ENCODE measurements around the gene ABI3BP.

Gene ABI3BP

DNA sequence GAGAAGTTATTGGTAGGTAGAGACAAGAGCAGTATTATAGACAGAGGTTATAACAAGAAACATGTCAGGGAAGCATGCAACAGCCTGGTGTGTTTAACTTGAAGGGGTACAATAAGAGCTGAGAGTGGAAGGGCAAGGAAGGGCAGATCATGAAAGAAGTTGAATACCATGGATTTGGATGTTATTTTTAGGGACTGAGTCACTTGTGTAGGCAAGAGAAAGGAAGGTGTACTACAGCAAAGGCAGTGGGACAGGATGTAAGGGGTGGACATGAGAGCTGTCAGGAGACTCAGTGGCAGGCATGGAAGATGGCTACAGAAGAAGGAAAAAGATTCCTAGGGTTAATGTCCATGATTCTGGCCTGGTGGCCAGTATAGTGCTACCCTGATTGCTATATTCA is 217.6 kb downstream of the ABI3BP start:
- Histone ChIP-seq H3K4me3 (ENCODE audit: insufficient read depth, low read length, poor library complexity, severe bottlenecking) (no peak overlapping the region), H3K36me3 (ENCODE audit: low read length) (no peaks in the 10 kb centered on the region), H3K9ac (ENCODE audit: low read length) (no peak overlapping the region), H3K9me3 (ENCODE audit: insufficient read depth, low read length) (no peaks in the 10 kb centered on the region), H3F3A (ENCODE audit: insufficient read depth) (no peaks in the 10 kb centered on the region), H4K20me1 (ENCODE audit: low read depth, low read length) (no peaks in the 10 kb centered on the region), H3K27me3 (ENCODE audit: low read length) (no peaks in the 10 kb centered on the region), H2AFZ (ENCODE audit: low read depth, low read length, severe bottlenecking) (no peak overlapping the region), H3K9me2 (replicated peaks; ENCODE audit: insufficient read depth, low read length) (no peaks in the 10 kb centered on the region), H3K79me2 (ENCODE audit: insufficient read depth, low read length) (no peaks in the 10 kb centered on the region), H3K4me2 (ENCODE audit: low read depth, low read length, poor library complexity, severe bottlenecking) (no peak overlapping the region), H3K27ac (ENCODE audit: low read depth, low read length) (no peak overlapping the region)
- no peak for TF ChIP-seq EZH2phosphoT487 (conservative IDR thresholded peaks at IDR 0.05; ENCODE audit: low read length)
- TF ChIP-seq, protein P1, sequence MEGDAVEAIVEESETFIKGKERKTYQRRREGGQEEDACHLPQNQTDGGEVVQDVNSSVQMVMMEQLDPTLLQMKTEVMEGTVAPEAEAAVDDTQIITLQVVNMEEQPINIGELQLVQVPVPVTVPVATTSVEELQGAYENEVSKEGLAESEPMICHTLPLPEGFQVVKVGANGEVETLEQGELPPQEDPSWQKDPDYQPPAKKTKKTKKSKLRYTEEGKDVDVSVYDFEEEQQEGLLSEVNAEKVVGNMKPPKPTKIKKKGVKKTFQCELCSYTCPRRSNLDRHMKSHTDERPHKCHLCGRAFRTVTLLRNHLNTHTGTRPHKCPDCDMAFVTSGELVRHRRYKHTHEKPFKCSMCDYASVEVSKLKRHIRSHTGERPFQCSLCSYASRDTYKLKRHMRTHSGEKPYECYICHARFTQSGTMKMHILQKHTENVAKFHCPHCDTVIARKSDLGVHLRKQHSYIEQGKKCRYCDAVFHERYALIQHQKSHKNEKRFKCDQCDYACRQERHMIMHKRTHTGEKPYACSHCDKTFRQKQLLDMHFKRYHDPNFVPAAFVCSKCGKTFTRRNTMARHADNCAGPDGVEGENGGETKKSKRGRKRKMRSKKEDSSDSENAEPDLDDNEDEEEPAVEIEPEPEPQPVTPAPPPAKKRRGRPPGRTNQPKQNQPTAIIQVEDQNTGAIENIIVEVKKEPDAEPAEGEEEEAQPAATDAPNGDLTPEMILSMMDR (IDR thresholded peaks at IDR 0.05; ENCODE audit: insufficient read depth, low read length, poor library complexity, severe bottlenecking) = no peak

DNA sequence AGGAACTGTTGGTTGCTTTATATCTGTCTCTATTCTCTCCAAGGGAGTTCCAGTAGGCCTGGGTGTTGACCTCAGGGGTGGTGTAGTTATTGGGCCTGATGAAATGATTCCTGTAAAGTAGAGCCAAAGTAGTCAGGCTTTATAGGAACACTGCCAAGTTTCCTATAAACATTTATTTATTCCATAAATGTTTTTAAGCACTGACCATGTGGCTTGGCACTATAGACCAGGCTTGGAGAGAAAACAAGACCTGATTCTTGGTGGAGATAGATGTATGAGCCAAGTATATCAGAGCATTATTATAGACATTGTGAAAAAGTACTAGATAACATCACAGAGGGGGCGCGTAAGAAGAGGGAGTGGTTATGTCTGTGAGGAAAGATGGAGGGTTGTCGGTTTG is 218.0 kb downstream of the ABI3BP start:
- H3F3A ChIP-seq (ENCODE audit: insufficient read depth) = no peaks in the 10 kb centered on the region

DNA sequence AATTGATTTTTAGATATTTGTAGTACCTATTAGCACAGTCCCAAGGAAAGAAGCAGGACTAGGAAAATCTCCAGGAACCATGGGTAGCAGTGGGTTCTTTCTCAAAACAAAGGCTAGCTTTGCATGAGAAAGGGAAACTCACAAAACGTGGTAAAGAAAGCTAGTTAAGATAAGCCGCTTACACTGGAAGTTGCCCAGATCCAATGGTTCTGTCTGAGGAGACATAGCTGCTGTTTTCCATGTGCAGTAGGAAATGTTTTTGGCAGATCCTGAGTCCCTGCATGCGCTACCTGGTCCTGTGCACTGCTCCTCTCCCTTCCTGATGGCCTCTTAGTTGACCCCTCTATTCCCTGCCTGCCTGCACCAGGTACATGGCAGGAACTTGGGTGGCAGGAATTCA is 223.5 kb downstream of the ABI3BP start:
- Histone ChIP-seq H2AFZ (ENCODE audit: low read depth, low read length, severe bottlenecking) (no peak overlapping the region), H3K79me2 (ENCODE audit: insufficient read depth, low read length) (no peaks in the 10 kb centered on the region), H3K4me2 (ENCODE audit: low read depth, low read length, poor library complexity, severe bottlenecking) (no peak overlapping the region)

More for the DNA sequence above, 218.0 kb downstream of the ABI3BP start:
- Histone ChIP-seq H3K4me2 (ENCODE audit: low read depth, low read length, poor library complexity, severe bottlenecking) (no peak overlapping the region), H3K9me2 (replicated peaks; ENCODE audit: insufficient read depth, low read length) (no peaks in the 10 kb centered on the region), H3K4me3 (ENCODE audit: insufficient read depth, low read length, poor library complexity, severe bottlenecking) (no peak overlapping the region), H3K9ac (ENCODE audit: low read length) (no peak overlapping the region), H4K20me1 (ENCODE audit: low read depth, low read length) (no peaks in the 10 kb centered on the region), H3K36me3 (ENCODE audit: low read length) (no peaks in the 10 kb centered on the region), H2AFZ (ENCODE audit: low read depth, low read length, severe bottlenecking) (no peak overlapping the region), H3K27me3 (ENCODE audit: low read length) (no peaks in the 10 kb centered on the region), H3K79me2 (ENCODE audit: insufficient read depth, low read length) (no peaks in the 10 kb centered on the region), H3K9me3 (ENCODE audit: insufficient read depth, low read length) (no peaks in the 10 kb centered on the region), H3K27ac (ENCODE audit: low read depth, low read length) (no peak overlapping the region)
- TF ChIP-seq EZH2phosphoT487 (conservative IDR thresholded peaks at IDR 0.05; ENCODE audit: low read length) = no peak
- TF ChIP-seq, protein P1 (IDR thresholded peaks at IDR 0.05; ENCODE audit: insufficient read depth, low read length, poor library complexity, severe bottlenecking) = no peak

More for the DNA sequence above, 223.5 kb downstream of the ABI3BP start:
- H3F3A ChIP-seq (ENCODE audit: insufficient read depth) = no peaks in the 10 kb centered on the region
- no peak overlapping the region for H3K9ac ChIP-seq (ENCODE audit: low read length)
- H3K27ac ChIP-seq (ENCODE audit: low read depth, low read length) = no peak overlapping the region
- H3K9me3 ChIP-seq (ENCODE audit: insufficient read depth, low read length) = no peaks in the 10 kb centered on the region
- no peaks in the 10 kb centered on the region for H4K20me1 ChIP-seq (ENCODE audit: low read depth, low read length)
- H3K27me3 ChIP-seq (ENCODE audit: low read length) = no peaks in the 10 kb centered on the region; the same call in 1 of the 2 replicates
- no peak overlapping the region for H3K4me3 ChIP-seq (ENCODE audit: insufficient read depth, low read length, poor library complexity, severe bottlenecking)
- no peaks in the 10 kb centered on the region for H3K36me3 ChIP-seq (ENCODE audit: low read length)
- H3K9me2 ChIP-seq (replicated peaks; ENCODE audit: insufficient read depth, low read length) = no peaks in the 10 kb centered on the region; the same call in 1 of the 2 replicates
- TF ChIP-seq EZH2phosphoT487 (conservative IDR thresholded peaks at IDR 0.05; ENCODE audit: low read length) = no peak
- TF ChIP-seq, protein P1 (IDR thresholded peaks at IDR 0.05; ENCODE audit: insufficient read depth, low read length, poor library complexity, severe bottlenecking) = no peak

Data from SU-DHL-6 (cell line).